Activated naive CD4-positive, alpha-beta T cell treated with anti-CD3 and anti-CD28 coated beads, Interleukin-2, amount 50 U/mL, for 72 hours (primary cell): ENCODE measurements around the gene CPNE6. TPM values are rescaled to one million over a fixed set of nuclear protein-coding genes. Genes with fewer than 3 reads are reported as not detected.

Experiments
- ATAC-seq, 2 donors: fragments of 150-1000 bp; cut with Tn5 transposase; 2 replicates each; pipeline ENCODE4 v1.10.0; 2021; ENCODE audit warnings: mild to moderate bottlenecking in 2 of 2, moderate library complexity in 2 of 2
- DNase-seq, 2 donors: peaks; one replicate each; pipeline ENCODE4 v3.0.0; 2021 to 2022; ENCODE audit warnings: low spot score in 2 of 2
- H3K27ac Mint-ChIP-seq, 2 donors: one replicate each; pipeline ENCODE4 v1.8.0; 2022; ENCODE audit warnings: mild to moderate bottlenecking in 2 of 2, mixed read lengths in 2 of 2
- H3K36me3 Mint-ChIP-seq, 2 donors: one replicate each; pipeline ENCODE4 v1.8.0; 2022; ENCODE audit warnings: mixed read lengths in 2 of 2
- H3K9me3 Mint-ChIP-seq, 2 donors: one replicate each; pipeline ENCODE4 v1.8.0; 2022; ENCODE audit warnings: mixed read lengths in 2 of 2
- total RNA-seq, 2 donors: library from RNA; stranded (reverse); gene quantifications; one replicate each; pipeline ENCODE4 v1.2.3, GENCODE V29; 2022

Gene CPNE6
- total RNA-seq, 2 donors from 2014 or later: 0.14 TPM; not detected in 1

DNA sequence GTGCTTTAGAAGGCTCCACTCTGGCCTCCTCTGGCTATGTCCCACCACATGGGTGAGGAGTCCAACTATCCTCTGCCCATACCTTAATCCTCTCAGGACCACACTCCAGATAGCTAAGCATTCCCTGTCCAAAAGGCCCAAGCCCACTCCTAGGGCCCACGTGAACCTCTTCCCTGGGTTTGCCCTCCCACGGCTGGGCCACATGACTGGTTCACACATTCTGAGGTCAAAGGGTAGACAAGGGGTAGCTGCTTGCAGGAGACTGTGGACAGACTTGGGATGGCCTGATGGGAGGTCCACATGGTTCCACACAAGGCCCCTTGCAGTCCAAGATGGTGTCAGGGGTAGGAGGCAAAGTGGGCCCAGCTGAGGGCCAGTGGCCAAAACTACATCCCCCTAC is 16.7 kb downstream of the CPNE6 start:
- H3K36me3 Mint-ChIP-seq: no peaks in the 10 kb centered on the region
- H3K9me3 Mint-ChIP-seq: no peaks in the 10 kb centered on the region
- ATAC-seq (no peak), DNase-seq (no peak)
- H3K27ac Mint-ChIP-seq: no peak overlapping the region

DNA sequence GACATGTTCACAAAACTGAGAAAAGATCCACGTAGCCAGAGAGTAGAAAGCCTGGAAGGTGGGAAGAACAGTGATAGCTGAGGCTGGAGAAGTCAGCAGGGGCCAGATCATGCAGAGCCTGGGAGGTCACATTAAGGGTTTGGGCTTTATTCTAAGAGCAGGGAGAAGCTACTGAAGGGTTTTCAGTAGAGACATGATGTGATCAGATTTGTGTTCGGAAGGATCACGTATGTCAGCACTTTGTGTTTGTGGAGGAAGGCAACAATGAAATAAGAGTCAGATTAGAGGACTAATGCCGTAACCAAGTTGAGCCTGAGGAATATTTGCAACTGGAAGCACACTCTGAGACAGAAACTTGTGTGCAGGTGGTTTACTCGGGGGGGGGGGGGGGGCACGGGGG is 18.5 kb downstream of the CPNE6 start:
- no peaks in the 10 kb centered on the region for H3K9me3 Mint-ChIP-seq
- no peak for ATAC-seq
- DNase-seq: no peak
- H3K27ac Mint-ChIP-seq: no peak overlapping the region
- H3K36me3 Mint-ChIP-seq: peaks cover 5 to 6% of the 10 kb centered on the region in 2 donors

DNA sequence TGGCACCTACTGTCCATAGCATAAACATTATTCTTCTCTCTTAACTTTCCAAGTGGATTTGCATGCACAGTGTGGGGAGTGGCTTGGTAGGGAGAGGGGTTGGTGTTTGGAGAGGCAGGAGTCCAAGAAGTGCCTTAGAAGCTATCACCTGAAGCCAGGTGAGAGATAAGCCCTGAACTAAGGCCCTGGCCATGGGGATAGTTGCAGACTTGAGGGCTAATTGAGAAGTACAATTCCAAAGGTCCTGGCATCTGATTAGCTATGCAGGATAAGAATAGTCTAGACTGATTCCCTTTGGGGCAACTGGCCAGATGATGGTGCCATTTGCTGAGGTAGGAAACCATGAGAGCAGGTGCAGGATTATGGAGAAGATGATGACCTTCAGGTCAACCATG is 20.7 kb downstream of the CPNE6 start:
- no peak for ATAC-seq
- H3K27ac Mint-ChIP-seq: peak overlapping the region in 1 of 2 donors; percentile 50

DNA sequence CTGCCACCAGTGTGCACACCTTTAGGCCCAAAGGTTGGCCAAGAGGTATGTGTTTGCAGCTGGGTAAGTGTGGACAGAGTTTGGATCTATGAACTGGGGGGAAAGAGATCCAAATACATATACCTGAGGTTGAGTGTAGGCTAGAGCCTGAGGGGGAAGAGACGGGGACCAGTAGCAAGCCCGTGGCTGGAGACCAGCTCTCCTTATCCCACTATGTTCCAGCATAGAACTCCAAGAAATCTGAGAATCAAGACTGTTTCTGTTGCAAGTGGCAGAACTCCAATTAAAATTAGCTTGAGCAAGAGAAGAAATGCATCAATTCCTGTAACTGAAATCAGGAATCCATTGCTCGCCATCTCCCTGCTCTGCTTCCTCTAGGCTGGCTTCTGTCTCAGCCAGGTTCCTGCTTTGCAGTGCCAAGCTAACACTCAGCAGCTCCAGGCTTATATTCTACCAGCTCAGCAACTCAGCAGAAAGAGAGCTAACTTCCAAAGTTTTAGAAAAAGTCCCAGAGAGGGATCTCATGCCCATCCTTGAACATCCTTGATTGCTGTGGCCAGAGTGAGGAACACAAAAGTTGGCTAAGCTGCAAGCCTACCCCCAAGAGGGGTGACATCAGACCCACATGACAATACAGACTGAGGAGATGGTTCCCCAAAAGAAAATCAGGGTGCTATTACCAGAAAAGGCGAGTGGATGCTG is 21.3 kb downstream of the CPNE6 start:
- ATAC-seq: no peak
- DNase-seq: no peak
- Mint-ChIP-seq H3K36me3 (peaks cover 21 to 24% of the 10 kb centered on the region in 2 donors), H3K9me3 (no peaks in the 10 kb centered on the region), H3K27ac (peak overlapping the region; percentile 72 to 95)

More for the DNA sequence above, 20.7 kb downstream of the CPNE6 start:
- DNase-seq: no peak
- H3K36me3 Mint-ChIP-seq: peaks cover 21 to 24% of the 10 kb centered on the region in 2 donors
- no peaks in the 10 kb centered on the region for H3K9me3 Mint-ChIP-seq

DNA sequence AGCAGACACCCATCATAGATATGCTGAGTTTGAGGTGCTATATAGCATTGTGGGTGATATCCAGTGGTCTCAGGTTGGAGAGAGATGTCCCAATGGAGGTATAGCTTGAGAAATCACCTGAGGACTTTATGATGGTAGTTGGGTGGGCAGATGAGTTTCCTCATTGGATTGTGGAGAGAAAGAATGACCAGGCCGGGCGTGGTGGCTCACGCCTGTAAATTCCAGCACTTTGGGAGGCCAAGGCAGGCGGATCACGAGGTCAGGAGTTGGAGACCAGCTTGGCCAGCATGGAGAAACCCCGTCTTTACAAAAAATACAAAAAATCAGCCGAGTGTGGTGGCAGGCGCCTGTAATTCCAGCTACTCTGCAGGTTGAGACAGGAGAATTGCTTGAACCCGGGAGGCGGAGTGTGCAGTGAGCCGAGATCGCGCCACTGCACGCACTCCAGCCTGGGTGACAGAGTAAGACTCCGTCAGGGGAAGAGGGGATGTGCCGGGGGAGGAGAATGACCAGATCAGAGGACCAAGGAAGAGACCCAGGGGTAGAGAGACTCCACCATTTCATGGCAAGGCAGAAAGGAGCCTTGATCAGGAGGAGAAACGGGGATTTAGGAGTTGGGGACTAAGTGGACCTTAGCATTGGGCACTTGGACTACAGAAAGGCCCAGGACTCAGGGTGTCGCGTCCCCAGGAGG is 22.0 kb downstream of the CPNE6 start:
- Mint-ChIP-seq H3K36me3 (peaks cover 21 to 24% of the 10 kb centered on the region in 2 donors), H3K27ac (peak overlapping the region; percentile 72 to 95), H3K9me3 (no peaks in the 10 kb centered on the region)
- DNase-seq: no peak
- ATAC-seq: no peak

DNA sequence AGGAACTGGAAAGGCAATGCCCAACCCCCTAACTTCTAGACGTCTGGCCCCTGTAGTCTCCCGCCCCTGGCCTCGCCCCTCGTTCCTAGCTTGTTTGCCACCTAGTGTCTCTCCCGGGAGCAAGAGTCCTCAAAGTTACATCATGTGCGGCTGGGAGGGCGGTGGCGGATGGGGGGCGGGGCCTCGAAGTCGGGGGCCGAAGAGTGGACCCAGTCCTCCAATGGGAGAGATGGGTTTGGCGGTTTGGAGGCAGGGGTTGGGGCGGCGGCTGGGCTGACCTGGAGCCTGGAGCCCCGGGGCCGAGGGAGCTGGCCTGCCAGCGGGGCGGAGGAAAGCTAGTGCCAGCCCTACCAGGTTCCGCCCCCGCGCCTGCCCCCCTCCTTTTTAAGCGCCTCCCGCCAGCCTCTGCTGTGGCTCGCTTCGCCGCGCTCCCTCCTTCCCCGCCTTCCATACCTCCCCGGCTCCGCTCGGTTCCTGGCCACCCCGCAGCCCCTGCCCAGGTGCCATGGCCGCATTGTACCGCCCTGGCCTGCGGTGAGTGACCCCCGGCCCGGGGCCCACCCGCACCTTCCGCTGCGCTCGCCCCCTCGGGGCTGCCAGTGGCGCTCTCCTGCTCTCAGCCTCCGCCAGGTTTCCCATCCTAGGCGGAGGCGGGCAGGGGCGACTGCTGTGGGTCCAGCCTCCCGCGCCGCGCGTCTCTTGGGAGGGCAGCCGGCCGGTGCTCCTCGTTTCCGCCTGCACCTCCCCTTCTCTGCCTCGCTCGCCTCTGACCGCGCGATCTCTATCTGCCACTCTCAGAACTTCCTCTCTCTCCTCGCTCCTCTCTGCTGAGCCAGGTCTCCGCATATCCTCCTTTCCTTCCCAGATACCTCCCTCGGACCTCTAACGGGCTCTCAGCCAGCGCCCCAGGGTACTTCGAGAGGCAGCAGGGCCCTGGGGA is 22.8 kb downstream of the CPNE6 start, which contains the start of gene PCK2:
Gene PCK2 (plus strand): TSS at position 411 of the 940 bp plus-strand sequence. CDS start 95 bp downstream, at position 506.
- DNase-seq (peak; percentile 81 to 87), ATAC-seq (peak; percentile 84 to 89)
- Mint-ChIP-seq H3K9me3 (no peaks in the 10 kb centered on the region), H3K36me3 (peaks cover 21 to 24% of the 10 kb centered on the region in 2 donors), H3K27ac (peak within 1 kb of the TSS; percentile 95 to 100)

DNA sequence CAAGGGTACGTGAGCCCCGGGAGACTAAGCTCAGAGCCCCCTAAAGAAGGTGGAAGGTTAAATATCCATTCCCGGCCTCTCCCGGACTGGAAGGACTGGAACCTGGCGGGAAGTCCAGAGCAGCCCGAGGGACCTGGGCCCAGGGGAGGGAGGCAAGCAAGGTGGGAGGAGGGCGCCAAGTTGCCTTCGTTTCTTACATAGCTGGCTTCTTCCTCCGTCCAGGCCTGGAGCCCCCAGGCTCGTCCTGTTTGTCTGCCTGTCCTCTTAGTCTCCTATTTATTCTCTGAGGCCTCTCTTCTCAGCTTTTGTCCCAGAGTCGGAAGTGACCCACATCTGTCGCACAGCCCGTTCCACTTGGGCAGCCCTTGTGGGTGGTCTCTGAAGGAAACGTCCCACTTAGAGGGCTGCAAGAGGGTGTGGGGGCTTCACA is 23.5 kb downstream of the CPNE6 start:
- ATAC-seq: no peak
- Mint-ChIP-seq H3K27ac (peak overlapping the region; percentile 95 to 100), H3K36me3 (peaks cover 21 to 25% of the 10 kb centered on the region in 2 donors), H3K9me3 (no peaks in the 10 kb centered on the region)
- no peak for DNase-seq

DNA sequence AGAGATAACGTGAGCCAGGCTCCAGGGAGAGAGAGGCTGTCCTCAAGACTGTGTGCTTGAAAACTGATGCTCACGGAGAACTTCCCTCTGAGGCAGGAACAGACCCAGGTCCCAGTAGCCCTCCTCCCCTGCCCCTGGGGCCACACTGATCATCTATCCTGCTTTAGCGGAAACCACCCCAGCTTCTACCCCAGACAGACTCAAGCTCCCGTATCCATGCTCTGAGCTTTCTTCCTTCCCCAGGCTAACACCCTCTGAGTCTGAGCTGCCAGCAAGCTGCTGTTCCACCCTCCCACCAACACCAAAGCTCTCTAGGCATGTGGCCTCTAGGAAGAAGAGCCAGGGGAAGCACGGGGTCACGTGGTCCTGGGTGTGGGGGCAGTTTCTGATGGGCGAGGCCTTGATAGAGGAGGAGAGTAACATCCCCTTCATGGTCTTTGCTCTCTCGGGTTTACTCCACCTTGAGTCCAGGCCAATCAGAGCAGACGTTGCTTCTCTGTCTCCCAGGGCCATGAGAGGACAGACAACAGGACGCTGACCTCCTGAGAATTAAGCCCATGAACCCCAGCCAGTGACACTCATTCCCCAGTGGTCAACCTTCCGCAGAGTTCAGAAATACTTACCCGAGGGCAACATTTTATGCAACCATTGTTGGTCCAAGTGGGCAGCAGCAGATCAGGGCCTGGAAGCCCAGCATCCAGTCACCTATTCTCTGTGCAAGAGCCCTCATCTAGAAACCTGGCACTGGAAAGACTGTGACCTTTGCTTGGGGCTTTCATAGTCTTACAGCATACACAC is 24.1 kb downstream of the CPNE6 start:
- peak; percentile 56 to 74 for DNase-seq
- peaks cover 21 to 30% of the 10 kb centered on the region in 2 donors for H3K36me3 Mint-ChIP-seq
- ATAC-seq: peak; percentile 39 to 59
- H3K9me3 Mint-ChIP-seq: no peaks in the 10 kb centered on the region
- peak overlapping the region; percentile 95 to 100 for H3K27ac Mint-ChIP-seq

DNA sequence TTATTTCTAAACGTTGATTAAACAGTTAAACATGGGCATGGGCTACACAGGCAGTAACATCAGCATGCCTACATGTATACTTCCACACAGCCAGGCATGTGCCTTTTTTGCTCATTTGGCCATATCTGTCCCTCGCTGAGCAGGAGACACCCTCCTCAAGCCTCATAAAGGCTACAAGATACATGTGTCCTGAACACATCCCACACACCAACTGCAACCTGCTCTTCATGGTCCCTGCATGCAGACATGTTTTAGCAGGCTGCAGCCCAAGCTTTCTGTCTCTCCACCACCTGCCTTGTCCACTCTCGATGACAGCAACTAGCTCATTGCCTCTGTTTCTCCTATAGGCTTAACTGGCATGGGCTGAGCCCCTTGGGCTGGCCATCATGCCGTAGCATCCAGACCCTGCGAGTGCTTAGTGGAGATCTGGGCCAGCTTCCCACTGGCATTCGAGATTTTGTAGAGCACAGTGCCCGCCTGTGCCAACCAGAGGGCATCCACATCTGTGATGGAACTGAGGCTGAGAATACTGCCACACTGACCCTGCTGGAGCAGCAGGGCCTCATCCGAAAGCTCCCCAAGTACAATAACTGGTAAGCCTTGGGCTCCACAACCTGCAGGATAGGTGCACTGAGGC is 25.3 kb downstream of the CPNE6 start:
- Mint-ChIP-seq H3K36me3 (peaks cover 21 to 30% of the 10 kb centered on the region in 2 donors), H3K27ac (peak overlapping the region in 1 of 2 donors; percentile 95), H3K9me3 (no peaks in the 10 kb centered on the region)
- ATAC-seq: no peak
- DNase-seq: no peak

DNA sequence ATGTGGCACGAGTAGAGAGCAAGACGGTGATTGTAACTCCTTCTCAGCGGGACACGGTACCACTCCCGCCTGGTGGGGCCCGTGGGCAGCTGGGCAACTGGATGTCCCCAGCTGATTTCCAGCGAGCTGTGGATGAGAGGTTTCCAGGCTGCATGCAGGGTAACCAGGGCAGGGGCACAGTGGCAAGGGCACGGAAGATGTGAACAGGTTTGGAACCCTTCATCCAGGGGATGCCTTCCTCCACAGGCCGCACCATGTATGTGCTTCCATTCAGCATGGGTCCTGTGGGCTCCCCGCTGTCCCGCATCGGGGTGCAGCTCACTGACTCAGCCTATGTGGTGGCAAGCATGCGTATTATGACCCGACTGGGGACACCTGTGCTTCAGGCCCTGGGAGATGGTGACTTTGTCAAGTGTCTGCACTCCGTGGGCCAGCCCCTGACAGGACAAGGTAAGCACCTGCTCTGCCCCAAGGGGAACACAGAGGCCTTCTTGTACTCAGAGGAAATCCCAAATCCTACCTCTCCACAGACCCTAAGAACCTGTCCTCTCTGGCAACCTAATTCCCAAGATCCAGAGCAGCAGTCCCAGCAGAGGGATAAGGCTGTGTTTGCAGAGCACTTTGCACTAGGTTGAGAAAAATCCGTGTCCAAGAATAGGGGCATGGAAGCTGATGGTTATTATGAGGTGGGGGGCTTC is 27.0 kb downstream of the CPNE6 start:
- Mint-ChIP-seq H3K36me3 (peaks cover 24 to 34% of the 10 kb centered on the region in 2 donors), H3K27ac (no peak overlapping the region), H3K9me3 (no peaks in the 10 kb centered on the region)
- ATAC-seq (no peak), DNase-seq (no peak)

DNA sequence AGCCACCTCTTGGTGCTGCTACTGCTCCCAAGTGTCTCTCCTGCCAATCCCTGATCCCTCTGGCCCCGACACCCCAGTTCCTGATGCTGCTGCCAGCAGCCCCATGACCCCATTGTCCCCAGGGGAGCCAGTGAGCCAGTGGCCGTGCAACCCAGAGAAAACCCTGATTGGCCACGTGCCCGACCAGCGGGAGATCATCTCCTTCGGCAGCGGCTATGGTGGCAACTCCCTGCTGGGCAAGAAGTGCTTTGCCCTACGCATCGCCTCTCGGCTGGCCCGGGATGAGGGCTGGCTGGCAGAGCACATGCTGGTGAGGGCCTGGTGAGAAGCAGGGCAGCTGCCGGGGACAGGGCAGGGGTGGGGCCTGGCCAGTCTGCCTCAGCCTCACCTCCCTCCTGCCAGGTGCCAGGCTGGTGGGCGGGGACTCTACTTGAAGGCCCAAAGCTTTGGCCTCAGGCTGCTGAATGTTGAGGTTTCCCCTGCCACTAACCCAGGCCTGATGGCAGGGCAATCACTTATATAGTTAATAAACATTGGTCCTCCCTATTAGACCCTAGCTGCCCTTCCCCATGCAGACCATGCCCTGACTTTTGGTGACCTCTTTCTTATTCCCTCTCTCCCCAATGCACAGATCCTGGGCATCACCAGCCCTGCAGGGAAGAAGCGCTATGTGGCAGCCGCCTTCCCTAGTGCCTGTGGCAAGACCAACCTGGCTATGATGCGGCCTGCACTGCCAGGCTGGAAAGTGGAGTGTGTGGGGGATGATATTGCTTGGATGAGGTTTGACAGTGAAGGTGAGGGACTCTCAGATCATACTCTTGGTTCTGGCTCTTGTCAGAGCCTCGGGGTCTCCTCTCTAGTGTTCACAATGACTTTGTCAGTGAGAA is 27.8 kb downstream of the CPNE6 start:
- no peaks in the 10 kb centered on the region for H3K9me3 Mint-ChIP-seq
- DNase-seq: no peak
- H3K36me3 Mint-ChIP-seq: peaks cover 31 to 42% of the 10 kb centered on the region in 2 donors
- ATAC-seq: no peak
- H3K27ac Mint-ChIP-seq: peak overlapping the region in 1 of 2 donors; percentile 9

DNA sequence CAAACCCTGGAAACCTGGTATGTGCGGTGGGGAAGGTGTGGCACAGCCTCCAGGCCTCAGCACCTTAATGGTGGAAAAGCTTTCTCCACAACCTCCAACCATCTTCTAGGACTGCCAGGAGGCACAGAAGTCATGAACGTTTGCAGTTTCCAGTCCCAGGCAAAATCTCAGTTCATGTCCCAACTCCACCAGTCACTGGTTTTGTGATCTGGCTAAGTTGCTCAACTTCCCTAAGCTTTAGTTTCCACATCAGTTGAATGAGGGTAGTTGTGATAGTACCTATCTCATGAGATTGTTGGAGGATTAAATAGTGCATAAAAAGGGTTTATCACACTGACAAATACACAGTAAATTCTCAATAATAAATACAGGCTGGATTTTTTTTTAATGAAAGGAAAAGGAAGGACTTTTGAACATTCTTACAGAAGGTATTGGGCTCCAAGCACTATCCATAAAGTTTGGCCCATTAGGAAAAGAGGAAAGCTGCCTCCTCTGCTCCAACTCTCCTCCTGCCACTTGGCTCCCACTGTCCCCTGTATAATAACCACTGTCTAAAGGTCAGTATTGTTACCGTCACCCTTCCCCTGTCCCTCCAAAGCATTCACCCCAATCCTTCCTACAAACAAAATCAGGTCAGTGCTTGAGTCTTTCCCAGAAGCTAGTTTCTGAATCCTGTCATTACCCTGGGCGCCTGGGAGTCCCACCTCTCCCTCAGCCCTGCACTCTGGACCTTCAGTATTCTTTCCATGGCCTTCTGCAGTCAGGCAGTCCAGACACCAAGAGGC is 29.0 kb downstream of the CPNE6 start:
- peaks cover 26 to 42% of the 10 kb centered on the region in 2 donors for H3K36me3 Mint-ChIP-seq
- no peak for DNase-seq
- peak overlapping the region in 1 of 2 donors; percentile 12 for H3K27ac Mint-ChIP-seq
- ATAC-seq: no peak
- H3K9me3 Mint-ChIP-seq: no peaks in the 10 kb centered on the region

DNA sequence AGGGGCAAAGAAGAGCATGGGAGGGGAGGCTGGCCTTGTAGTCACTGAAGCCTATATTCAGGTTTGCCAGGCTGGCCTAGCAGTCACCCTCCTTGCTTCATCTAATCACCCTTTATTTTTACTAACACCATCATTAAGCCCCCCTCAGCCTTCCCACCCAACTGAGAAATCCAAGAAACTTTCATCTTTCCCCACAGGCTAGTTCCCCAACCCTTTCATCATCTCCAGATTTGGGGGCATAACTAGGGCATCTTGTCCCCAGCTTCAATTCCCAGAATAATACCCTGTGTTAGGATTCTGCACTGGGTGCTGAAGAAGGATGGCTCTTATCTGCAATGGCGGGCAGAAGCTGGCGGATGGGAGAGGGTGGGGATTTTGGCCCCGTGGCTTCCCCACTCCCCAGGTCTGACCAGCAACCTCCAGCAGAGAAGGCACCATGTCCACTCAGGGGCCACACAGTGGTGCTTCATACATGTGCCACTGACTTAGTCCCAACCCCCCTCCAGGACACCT is 29.7 kb downstream of the CPNE6 start:
- H3K36me3 Mint-ChIP-seq: peaks cover 22 to 37% of the 10 kb centered on the region in 2 donors
- DNase-seq: no peak
- H3K9me3 Mint-ChIP-seq: no peaks in the 10 kb centered on the region
- peak overlapping the region in 1 of 2 donors; percentile 36 for H3K27ac Mint-ChIP-seq
- ATAC-seq: no peak
